Psoas muscle (tissue), 8 donors: ENCODE measurements around the gene UCKL1. TPM values are rescaled to one million over a fixed set of nuclear protein-coding genes. Genes with fewer than 3 reads are reported as not detected.

Source experiments
- ATAC-seq, 4 donors: fragments of 200-7000 bp; cut with Tn5 transposase; one replicate each; pipeline ENCODE4 v1.9.1; 2020; ENCODE audit warnings: moderate library complexity in 3 of 4, mild to moderate bottlenecking in 2 of 4
- DNase-seq, 2 donors: peaks; one replicate each; pipeline ENCODE4 v3.0.0-alpha.2; 2020
- H3K27ac ChIP-seq: fragments of 200-600 bp; one replicate; pipeline ENCODE4 v1.8.0; 2022
- H3K27me3 ChIP-seq, 3 donors: fragments of 200-600 bp in 1 of 3; one replicate each; pipeline versions ENCODE4 v1.6.1 to v1.8.0; 2013 to 2022; ENCODE audit warnings: low read length in 2 of 3, mild to moderate bottlenecking in 2 of 3, moderate library complexity in 1 of 3; ENCODE audit not compliant: insufficient read depth in 3 of 3
- H3K36me3 ChIP-seq, 2 donors: fragments of 200-600 bp in 1 of 2; one replicate each; pipeline versions ENCODE4 v1.6.1 to v1.8.0; 2013 to 2022; ENCODE audit warnings: low read depth in 1 of 2, mild to moderate bottlenecking in 1 of 2, moderate library complexity in 1 of 2; ENCODE audit not compliant: insufficient read depth in 1 of 2
- H3K4me1 ChIP-seq: fragments of 200-600 bp; one replicate; pipeline ENCODE4 v1.8.0; 2022
- H3K4me3 ChIP-seq: fragments of 200-600 bp; one replicate; pipeline ENCODE4 v1.8.0; 2022; ENCODE audit warnings: mild to moderate bottlenecking
- H3K9me3 ChIP-seq: fragments of 200-600 bp; one replicate; pipeline ENCODE4 v1.8.0; 2022
- WGBS, 3 donors: extraction: QIAGEN DNeasy Blood & Tissue Kit; methylation state at CpG; one replicate each; pipeline versions ENCODE4 v1.1.6 to v1.1.7; 2013; 5-methylcytosine and 5-hydroxymethylcytosine counted together
- intact Hi-C, 2 donors: fragments of 100-400 bp; cut with DNase I; formaldehyde crosslinking; loops; one replicate each; pipeline versions ENCODE4 v1.11.0 to v1.14.2; 2022
- long read RNA-seq, 2 donors: library from polyadenylated mRNA; unstranded; transcript quantifications; one replicate each; pipeline ENCODE4 v2.0.0, GENCODE V29; 2021
- polyA plus RNA-seq, 3 donors: library from polyadenylated mRNA; stranded (reverse); fragments of 200-250 nt; gene quantifications; one replicate each; pipeline ENCODE4 v1.2.3, GENCODE V29; 2013
- total RNA-seq, 4 donors: library from RNA; stranded (reverse); fragmentation: NEBNext Ultra II Directional in 2 of 4; extraction: Animal tissue kit (Norgen Biotek cat#: 25700) in 2 of 4; gene quantifications; one replicate each; pipeline versions ENCODE4 v1.2.1 to v1.2.4, GENCODE V29; 2021 to 2023
- TF ChIP-seq, protein P1 (sequence below): fragments of 200-600 bp; IDR thresholded peaks from one replicate; pipeline ENCODE4 v1.8.0; 2022; ENCODE audit warnings: antibody characterized with exemption
- donor health status: healthy with polysubstance abuse.
- donor health status: DM: no; HTN: no; CAD: no; lungs with moderate emphysema.
- donor health status: Bipolar disorder and iron deficiency.
- donor health status: healthy.
- donor health status: DM: yes; HTN: yes; CAD: no.
- donor health status: DM: no; HTN: no; CAD: no.
- donor health status: DM: no; HTN: no; CAD: no.
- donor health status: DM: yes; HTN: yes; CAD: no.

Gene UCKL1
- total RNA-seq (10 to 100 TPM; 23.2 to 37.0 (median 35.5) TPM), polyA plus RNA-seq (10 to 100 TPM; 22.9 to 42.4 (median 40.5) TPM)
- long read RNA-seq, donor 1, partial matches to known transcripts = 31 of 90 reads
- long read RNA-seq, donor 1, other reads (novel, unspliced or antisense) = 59 of 90 reads
- long read RNA-seq, donor 2, partial matches to known transcripts = 33 of 100 reads
- long read RNA-seq, donor 2, other reads (novel, unspliced or antisense) = 67 of 100 reads

DNA sequence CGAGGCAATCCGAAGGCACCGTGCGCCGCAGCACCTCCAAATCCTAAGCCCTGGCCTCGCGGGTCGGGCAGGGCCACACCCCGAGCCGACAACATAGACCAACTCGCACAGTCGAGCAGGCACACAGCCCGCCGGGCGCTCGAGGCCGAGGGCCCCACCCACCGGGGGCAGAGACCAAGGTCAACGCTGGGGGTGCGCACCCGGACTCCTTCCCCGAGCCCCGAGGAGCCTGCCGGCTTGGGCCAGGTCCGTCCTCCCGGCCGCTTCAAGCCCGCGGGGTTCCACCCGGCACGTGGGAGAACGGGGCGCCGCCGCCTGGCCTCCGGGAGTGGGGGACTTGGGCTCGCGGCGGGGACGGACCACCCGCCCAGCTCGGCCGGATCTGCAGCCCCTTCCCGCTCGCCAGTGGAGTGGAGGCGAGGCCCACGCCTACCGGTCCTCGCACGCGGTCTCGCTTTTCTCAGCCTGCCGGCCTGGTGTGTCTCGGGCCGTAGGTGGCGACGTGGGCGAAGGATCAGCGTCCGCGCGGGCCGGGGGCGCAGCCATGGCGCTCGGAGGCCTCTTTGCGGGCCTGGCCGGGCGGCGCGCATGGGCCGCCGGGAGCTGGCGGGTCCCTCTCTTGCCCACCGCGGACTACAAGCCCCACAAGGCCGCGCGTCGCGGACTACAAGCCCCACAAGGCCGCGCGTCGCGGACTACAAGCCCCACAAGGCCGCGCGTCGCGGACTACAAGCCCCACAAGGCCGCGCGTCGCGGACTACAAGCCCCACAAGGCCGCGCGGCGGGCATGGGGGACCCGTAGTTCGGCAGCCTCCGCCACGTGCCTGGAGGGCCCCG, at the start of gene UCKL1:
TSS of gene UCKL1 (minus strand) at position 590 of the 837 bp plus-strand sequence. CDS start at position 546, 44 bp downstream.
- peak; percentile 79 to 84 (median 82) for ATAC-seq
- TF ChIP-seq, protein P1, sequence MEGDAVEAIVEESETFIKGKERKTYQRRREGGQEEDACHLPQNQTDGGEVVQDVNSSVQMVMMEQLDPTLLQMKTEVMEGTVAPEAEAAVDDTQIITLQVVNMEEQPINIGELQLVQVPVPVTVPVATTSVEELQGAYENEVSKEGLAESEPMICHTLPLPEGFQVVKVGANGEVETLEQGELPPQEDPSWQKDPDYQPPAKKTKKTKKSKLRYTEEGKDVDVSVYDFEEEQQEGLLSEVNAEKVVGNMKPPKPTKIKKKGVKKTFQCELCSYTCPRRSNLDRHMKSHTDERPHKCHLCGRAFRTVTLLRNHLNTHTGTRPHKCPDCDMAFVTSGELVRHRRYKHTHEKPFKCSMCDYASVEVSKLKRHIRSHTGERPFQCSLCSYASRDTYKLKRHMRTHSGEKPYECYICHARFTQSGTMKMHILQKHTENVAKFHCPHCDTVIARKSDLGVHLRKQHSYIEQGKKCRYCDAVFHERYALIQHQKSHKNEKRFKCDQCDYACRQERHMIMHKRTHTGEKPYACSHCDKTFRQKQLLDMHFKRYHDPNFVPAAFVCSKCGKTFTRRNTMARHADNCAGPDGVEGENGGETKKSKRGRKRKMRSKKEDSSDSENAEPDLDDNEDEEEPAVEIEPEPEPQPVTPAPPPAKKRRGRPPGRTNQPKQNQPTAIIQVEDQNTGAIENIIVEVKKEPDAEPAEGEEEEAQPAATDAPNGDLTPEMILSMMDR = no peak
- H3K4me1 ChIP-seq = peaks cover 51% of the 10 kb centered on the region
- 0% methylated on average over 64 to 105 of the region's 105 CpGs for WGBS, 3 donors
- peak within 1 kb of the TSS; percentile 96 for H3K27ac ChIP-seq
- intact Hi-C loops = no loop called here
- DNase-seq = peak; percentile 95 to 97
- H3K4me3 ChIP-seq = peak within 1 kb of the TSS; percentile 100
- no peaks in the 10 kb centered on the region for H3K27me3 ChIP-seq
- no peaks in the 10 kb centered on the region for H3K9me3 ChIP-seq
- peaks cover 0 to 15% of the 10 kb centered on the region in 2 donors for H3K36me3 ChIP-seq

DNA sequence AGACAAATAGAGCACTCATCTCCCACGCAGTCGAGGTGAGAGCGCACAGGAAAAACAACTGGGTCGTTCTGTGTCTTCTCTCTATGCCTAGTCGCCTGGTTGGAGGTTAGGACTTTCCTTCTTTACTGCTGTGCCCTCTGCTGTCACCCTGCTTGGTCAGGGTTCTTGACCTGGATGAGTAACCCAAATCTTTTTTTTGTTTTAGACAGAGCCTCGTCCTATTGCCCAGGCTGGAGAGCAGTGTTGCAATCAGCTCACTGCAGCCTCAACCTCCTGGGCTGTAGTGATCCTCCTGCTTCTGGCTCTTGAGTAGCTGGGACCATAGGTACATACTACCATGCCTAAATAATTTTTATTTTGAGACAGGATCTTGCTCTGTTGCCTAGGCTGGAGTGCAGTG, 49.2 kb upstream of the UCKL1 start:
- peak in 1 of 4 donors; percentile 30 for ATAC-seq
- no peaks in the 10 kb centered on the region for H3K27me3 ChIP-seq
- no peak overlapping the region for H3K4me3 ChIP-seq
- H3K36me3 ChIP-seq = peaks cover 0 to 72% of the 10 kb centered on the region in 2 donors
- intact Hi-C loops = no loop called here
- no peaks in the 10 kb centered on the region for H3K9me3 ChIP-seq
- 78 to 88% (median 86%) methylated on average over 6 of the region's 6 CpGs for WGBS, 3 donors
- H3K27ac ChIP-seq = no peak overlapping the region
- DNase-seq = no peak
- H3K4me1 ChIP-seq = peaks cover 5% of the 10 kb centered on the region
- TF ChIP-seq, protein P1 = no peak

DNA sequence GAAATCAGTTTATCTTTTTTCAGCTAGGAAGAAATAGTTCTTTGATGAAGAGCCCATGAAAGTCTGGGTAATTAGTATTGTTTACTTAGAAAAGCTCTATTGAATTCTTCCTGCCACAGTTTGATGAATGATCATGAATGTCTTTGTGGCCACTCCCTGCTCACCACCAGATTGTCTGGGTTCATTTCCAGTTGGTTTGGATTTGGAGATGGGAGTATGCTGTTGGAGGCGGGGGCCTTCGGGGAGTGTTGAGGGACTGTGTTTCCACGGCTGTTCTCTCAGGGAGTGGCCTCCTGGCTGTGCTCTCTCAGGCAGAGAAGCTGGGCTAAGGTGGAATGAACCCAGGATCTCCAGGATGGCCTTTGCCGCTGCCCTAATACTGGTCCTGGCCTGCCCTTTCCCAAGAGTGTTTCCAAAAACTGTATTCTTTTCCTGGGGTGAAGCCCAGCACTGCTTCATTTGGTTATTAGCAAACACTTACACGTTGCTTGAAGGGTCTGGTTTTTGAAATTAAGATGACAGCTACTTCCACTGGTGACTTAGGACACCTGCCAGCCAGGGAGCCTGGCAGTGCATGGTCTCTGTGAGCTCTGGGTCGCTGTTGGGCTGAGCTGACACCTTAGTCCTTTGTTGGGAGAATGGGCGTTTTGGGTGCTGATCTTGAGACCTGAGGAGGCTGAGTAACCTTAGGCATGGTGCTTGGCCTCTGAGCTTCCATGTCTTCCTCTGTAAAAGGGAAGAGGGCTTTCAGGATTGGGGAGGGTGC, 47.9 kb upstream of the UCKL1 start:
- WGBS, 3 donors = 81 to 88% (median 88%) methylated on average over 7 of the region's 7 CpGs

DNA sequence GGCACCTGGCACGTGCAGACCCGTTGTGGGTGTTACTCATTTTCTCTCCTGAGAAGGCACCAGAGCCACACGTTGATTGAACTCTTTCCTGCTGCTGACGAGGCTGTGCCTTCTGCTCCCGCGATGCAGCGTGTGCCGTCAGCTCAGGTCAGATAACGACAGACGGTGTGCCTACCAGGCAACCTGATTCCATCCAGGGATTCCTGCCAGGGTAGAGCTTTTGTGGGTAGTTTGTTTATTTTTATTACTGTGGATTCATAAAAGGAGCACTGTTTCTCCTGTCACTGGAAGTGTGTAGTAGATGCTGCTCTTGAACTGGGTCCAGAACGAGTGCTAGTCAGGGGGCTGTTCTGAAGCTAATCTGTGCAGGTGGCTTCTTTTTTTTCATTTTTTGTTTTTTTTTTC, 45.4 kb upstream of the UCKL1 start:
- DNase-seq (no peak), ATAC-seq (peak; percentile 21 to 75 (median 58))
- TF ChIP-seq, protein P1 = no peak
- 32 to 50% (median 35%) methylated on average over 11 of the region's 11 CpGs for WGBS, 3 donors
- Histone ChIP-seq H3K36me3 (peaks cover 4 to 92% of the 10 kb centered on the region in 2 donors), H3K4me1 (peaks cover 5% of the 10 kb centered on the region), H3K9me3 (no peaks in the 10 kb centered on the region), H3K27me3 (no peaks in the 10 kb centered on the region), H3K27ac (peak overlapping the region; percentile 41), H3K4me3 (no peak overlapping the region)
- intact Hi-C loops = no loop called here

More for the DNA sequence above, 47.9 kb upstream of the UCKL1 start:
- intact Hi-C loops = no loop called here
- H3K36me3 ChIP-seq = peaks cover 0 to 79% of the 10 kb centered on the region in 2 donors
- DNase-seq = no peak
- peaks cover 5% of the 10 kb centered on the region for H3K4me1 ChIP-seq
- H3K4me3 ChIP-seq = no peak overlapping the region
- H3K9me3 ChIP-seq = no peaks in the 10 kb centered on the region
- TF ChIP-seq, protein P1 = no peak
- H3K27ac ChIP-seq = no peak overlapping the region
- no peaks in the 10 kb centered on the region for H3K27me3 ChIP-seq
- ATAC-seq = no peak
